ENCODE results near the gene ARHGAP22. TPM values are rescaled to one million over a fixed set of nuclear protein-coding genes. Genes with fewer than 3 reads are reported as not detected.
A peak's percentile ranks its signal among the peaks of the same experiment; 100 is the strongest.

Gene ARHGAP22
- total RNA-seq, 2 donors from 2014 or later: 1.8 to 5.7 TPM

DNA sequence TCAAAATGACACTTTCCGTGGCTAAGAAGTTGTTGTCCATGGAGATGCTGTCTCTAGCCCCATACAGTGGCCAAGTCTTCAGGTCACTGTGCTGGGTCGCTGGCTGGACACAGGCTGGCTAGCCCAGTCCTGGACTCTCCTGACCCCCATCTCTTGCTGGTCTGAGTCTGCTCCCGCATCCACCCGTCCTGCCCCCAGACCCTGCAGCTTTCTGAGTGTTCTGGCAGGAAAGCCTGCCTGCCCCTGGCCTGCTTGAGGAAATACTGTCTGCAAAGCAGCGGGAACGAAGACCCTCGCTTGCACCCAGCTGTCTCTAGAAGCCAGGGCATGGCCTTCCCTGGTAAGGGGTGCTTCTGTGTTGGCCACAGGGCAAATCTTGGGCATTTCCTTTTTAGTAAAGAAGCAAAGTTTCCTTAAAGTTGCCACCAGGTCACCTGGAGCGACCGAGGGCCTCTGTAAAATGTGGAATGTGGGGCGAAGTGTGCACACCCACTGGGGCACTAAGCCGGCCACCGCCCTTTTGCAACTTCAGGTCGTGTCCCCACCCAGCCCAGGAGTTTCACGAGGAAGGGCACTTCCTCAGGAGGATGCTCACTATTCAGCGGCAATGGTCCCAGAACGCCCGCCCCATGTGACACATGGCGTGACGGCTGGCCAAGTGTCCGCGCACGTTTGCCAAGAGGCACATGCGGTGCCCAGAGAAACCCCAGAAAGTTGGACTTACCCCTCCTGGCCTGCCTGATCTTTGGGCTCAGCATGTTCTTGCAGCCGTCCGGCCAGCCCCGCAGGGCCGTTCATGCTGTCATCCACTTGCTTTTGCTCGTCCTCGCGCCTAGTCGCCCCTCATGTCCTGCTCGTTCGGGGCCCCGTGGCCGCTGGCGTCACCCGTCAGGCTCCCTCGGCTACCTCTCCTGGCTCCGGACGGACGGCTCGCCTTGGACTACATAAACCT lies 558 bp downstream of the ARHGAP22 start:
- Histone ChIP-seq H3K27me3 (no peaks in the 10 kb centered on the region), H3K9me3 (no peaks in the 10 kb centered on the region), H3K36me3 (no peaks in the 10 kb centered on the region), H3K4me3 (peak overlapping the region; percentile 46 to 56), H3K27ac (peak overlapping the region; percentile 47 to 55), H3K4me1 (peaks cover 0 to 16% of the 10 kb centered on the region in 2 donors)
- peak; percentile 76 for DNase-seq (ENCODE audit: low spot score)
- TF ChIP-seq, protein P1, sequence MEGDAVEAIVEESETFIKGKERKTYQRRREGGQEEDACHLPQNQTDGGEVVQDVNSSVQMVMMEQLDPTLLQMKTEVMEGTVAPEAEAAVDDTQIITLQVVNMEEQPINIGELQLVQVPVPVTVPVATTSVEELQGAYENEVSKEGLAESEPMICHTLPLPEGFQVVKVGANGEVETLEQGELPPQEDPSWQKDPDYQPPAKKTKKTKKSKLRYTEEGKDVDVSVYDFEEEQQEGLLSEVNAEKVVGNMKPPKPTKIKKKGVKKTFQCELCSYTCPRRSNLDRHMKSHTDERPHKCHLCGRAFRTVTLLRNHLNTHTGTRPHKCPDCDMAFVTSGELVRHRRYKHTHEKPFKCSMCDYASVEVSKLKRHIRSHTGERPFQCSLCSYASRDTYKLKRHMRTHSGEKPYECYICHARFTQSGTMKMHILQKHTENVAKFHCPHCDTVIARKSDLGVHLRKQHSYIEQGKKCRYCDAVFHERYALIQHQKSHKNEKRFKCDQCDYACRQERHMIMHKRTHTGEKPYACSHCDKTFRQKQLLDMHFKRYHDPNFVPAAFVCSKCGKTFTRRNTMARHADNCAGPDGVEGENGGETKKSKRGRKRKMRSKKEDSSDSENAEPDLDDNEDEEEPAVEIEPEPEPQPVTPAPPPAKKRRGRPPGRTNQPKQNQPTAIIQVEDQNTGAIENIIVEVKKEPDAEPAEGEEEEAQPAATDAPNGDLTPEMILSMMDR (IDR thresholded peaks at IDR 0.05): no peak

GRCh38 chr10:48603421-48604038 lies 1.3 kb downstream of the ARHGAP22 start:
- Histone ChIP-seq H3K4me3 (peak overlapping the region; percentile 46 to 56), H3K27ac (peak overlapping the region in 1 of 2 donors; percentile 55), H3K36me3 (no peaks in the 10 kb centered on the region), H3K4me1 (peaks cover 0 to 16% of the 10 kb centered on the region in 2 donors), H3K27me3 (no peaks in the 10 kb centered on the region), H3K9me3 (no peaks in the 10 kb centered on the region)
- peak; percentile 54 for DNase-seq (ENCODE audit: low spot score)
- TF ChIP-seq, protein P1 (IDR thresholded peaks at IDR 0.05): no peak

DNA sequence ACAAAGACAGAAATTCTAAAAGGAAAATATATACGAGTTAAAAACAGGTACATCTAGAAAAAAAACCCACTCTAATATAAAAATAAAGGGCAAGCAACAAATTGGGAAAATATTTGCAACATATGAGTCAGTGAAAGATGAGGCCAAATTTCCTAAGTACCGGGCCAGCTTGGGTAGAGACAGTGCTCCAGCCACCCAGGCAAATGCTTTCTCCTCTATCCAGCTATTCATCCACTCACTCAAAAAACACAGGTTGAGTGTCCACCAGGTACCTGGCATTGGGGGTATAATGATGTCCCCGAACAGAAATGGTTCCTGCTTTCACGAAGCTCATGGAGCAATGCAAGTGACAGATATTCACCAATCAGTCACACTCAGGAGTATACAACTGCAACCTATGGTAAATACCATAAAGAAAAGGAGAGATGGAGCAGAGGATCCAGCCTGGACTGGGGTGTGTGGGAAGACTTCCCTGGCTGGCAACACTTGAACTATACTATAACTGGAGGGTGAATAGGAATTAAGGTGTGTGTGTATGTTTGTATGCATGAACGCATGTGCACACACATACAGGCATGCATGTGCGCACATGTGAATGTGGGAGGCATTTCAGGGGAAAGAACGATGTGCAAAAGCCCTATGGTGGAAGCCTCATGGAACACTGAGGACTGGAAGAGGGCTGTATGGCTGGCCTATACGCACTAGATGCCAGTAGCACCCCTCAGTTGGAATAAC lies 2.3 kb downstream of the ARHGAP22 start:
- H3K27me3 ChIP-seq: no peaks in the 10 kb centered on the region
- peaks cover 0 to 20% of the 10 kb centered on the region in 2 donors for H3K4me1 ChIP-seq
- DNase-seq (ENCODE audit: low spot score): peak; percentile 59
- no peaks in the 10 kb centered on the region for H3K9me3 ChIP-seq
- TF ChIP-seq, protein P1 (IDR thresholded peaks at IDR 0.05): no peak
- H3K4me3 ChIP-seq: no peak overlapping the region
- H3K36me3 ChIP-seq: no peaks in the 10 kb centered on the region
- no peak overlapping the region for H3K27ac ChIP-seq

DNA sequence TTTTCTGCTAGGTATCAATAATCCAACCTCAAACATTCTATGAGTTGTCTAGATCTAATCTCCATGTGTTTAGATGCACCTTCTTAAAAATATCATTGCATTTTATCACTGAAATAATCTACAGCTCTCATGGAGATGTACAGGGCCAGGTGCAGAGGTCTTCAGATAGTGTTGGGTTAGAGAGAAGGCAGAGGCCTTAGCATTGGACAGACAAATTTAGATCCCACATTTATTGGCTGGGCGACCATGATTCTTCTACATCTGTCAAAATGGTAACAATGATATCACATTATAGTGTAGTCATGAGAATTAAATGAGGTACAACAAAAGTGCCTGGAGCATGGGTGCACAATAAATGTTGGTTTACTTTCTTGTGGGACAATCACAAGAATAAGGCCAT lies 3.1 kb downstream of the ARHGAP22 start:
- Histone ChIP-seq H3K27ac (no peak overlapping the region), H3K36me3 (no peaks in the 10 kb centered on the region), H3K27me3 (no peaks in the 10 kb centered on the region), H3K4me3 (no peak overlapping the region), H3K4me1 (peaks cover 0 to 19% of the 10 kb centered on the region in 2 donors), H3K9me3 (no peaks in the 10 kb centered on the region)
- TF ChIP-seq, protein P1 (IDR thresholded peaks at IDR 0.05): no peak
- no peak for DNase-seq (ENCODE audit: low spot score)

DNA sequence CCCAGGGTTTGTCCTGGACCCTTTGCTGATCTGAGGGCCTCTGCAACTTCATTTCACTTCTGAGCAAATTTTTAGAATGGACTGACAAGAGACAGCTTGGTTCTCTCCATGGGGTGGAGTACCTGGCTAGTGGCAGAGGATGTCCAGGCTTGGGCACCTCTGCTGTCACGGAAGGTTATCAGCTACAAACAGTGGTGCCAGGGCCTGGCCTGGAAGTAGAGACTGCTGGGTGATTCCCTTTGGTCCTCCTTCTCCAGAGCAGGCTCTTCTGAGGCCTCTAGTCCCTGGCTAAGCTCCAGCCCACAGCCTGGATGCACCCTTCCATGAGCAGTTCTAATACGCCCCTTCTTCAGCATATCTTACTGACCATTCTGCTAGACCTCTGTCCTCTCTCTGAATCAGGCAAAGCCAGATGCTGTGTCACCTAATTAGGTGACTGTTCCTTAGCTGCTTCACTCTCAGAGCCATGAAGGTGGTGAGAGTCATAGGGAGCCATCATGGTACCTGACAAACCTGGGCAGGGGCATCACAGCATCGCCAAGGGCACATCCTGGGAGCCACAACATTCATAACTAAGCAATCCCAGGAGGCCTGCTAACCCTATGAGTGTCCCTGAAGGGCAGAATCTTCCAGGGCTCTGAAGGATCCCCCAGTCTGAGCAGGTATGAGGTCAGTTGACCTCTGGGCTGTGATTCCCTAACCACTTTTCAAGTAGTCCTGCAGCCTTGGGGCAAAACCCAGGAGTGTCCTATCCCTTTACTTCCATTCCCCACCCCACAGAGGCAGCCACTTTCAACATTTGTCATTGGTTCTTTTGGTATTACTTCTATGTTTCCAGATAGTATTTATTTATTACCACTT lies 4.0 kb downstream of the ARHGAP22 start:
- DNase-seq (ENCODE audit: low spot score): peak; percentile 55
- TF ChIP-seq, protein P1 (IDR thresholded peaks at IDR 0.05): no peak
- no peak overlapping the region for H3K27ac ChIP-seq

More for the DNA sequence above, 4.0 kb downstream of the ARHGAP22 start:
- H3K4me1 ChIP-seq: peaks cover 0 to 14% of the 10 kb centered on the region in 2 donors
- H3K9me3 ChIP-seq: no peaks in the 10 kb centered on the region
- no peaks in the 10 kb centered on the region for H3K27me3 ChIP-seq
- no peak overlapping the region for H3K4me3 ChIP-seq
- H3K36me3 ChIP-seq: no peaks in the 10 kb centered on the region

All from right atrium auricular region (tissue), 2 donors.